Prostate gland (tissue), 2 donors: ENCODE results near the gene SLC4A1AP. TPM values are rescaled to one million over a fixed set of nuclear protein-coding genes. Genes with fewer than 3 reads are reported as not detected.
A peak's percentile ranks its signal among the peaks of the same experiment; 100 is the strongest.
"Not testable (repeated sequence)": the region's sequence is repeated elsewhere in the genome, so short reads cannot be mapped to it uniquely, and the experiment has no call there.

Experiments used
- DNase-seq: peaks from one replicate; pipeline ENCODE4 v3.0.0-alpha.2; 2019; ENCODE audit warnings: low spot score
- H3K27ac ChIP-seq, 2 donors: fragments of 200-600 bp; sonication (generic); 2 replicates each; pipeline ENCODE4 v1.5.1; 2017 to 2019
- H3K27me3 ChIP-seq: fragments of 200-600 bp; sonication (generic); replicated peaks from 2 replicates; pipeline ENCODE4 v1.5.1; 2019; ENCODE audit not compliant: insufficient read depth
- H3K36me3 ChIP-seq, 2 donors: fragments of 200-600 bp; sonication (generic); 1 replicate in 1 of 2; 2 replicates in 1 of 2; pipeline versions ENCODE4 v1.5.1 to v1.8.1; 2017 to 2019
- H3K4me1 ChIP-seq: fragments of 200-600 bp; sonication (generic); replicated peaks from 2 replicates; pipeline ENCODE4 v1.5.1; 2019
- H3K4me3 ChIP-seq, 2 donors: fragments of 200-600 bp; sonication (generic); 2 replicates each; pipeline ENCODE4 v1.5.1; 2017 to 2019
- H3K9me3 ChIP-seq: fragments of 200-600 bp; sonication (generic); 2 replicates; pipeline ENCODE4 v1.5.1; 2017
- CTCF ChIP-seq, 4 experiments: fragments of 200-600 bp in 2 of 4; fragments of 450-650 bp in 2 of 4; sonication (generic) in 2 of 4; IDR thresholded peaks; 1 replicate in 3 of 4; 2 replicates in 1 of 4; pipeline ENCODE4 v1.5.1; 2016 to 2019; ENCODE audit warnings: antibody characterized with exemption in 4 of 4, mild to moderate bottlenecking in 2 of 4, moderate library complexity in 2 of 4
- POLR2A ChIP-seq: fragments of 450-650 bp; IDR thresholded peaks from one replicate; pipeline ENCODE4 v1.6.1; 2016; ENCODE audit warnings: antibody characterized with exemption, mild to moderate bottlenecking
- POLR2AphosphoS5 ChIP-seq: sonication (generic); formaldehyde crosslinking; IDR thresholded peaks from one replicate; pipeline ENCODE4 v1.6.1; 2017; ENCODE audit warnings: antibody characterized with exemption
- WGBS: methylation state at CpG from one replicate; pipeline ENCODE4 v1.1.5; 2018; 5-methylcytosine and 5-hydroxymethylcytosine counted together
- intact Hi-C: fragments of 100-400 bp; cut with DNase I; formaldehyde crosslinking; loops from one replicate; pipeline ENCODE4 v1.14.2; 2022
- total RNA-seq, 2 donors: library from RNA; depleted of rRNA; stranded (reverse); fragments of >200 nt; gene quantifications; one replicate each; pipeline ENCODE4 v1.1.0, GENCODE V29; 2016

Gene SLC4A1AP
- total RNA-seq, 2 donors from 2014 or later: 19.8 to 37.9 TPM

DNA sequence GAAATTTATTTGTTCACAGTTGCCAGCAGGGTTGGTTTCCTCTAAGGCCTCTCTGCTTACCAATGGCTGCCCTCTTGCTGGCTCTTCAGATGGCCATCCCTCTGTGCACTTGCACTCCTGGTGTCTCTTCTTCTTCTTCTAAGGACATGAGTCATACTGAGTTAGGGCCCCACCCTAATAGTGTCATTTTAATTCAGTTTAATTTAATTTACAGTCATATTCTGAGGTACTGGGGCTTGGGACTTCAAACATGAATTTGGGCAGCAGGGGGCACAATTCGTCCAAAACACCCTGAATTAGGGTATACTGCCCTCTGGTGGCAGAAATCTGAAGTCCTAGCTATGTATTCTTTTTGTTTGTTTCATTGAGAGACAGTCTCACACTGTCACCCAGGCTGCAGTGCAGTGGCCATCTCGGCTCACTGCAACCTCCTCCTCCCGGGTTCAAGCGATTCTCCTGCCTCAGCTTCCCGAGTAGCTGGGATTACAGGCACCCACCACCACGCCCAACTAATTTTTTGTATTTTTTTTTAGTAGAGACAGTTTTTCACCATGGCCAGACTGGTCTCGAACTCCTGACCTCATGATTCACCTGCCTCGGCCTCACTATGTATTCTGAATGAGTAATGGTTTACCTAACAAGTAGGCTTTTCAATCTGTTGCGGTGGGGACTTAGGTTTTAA lies 19.8 kb downstream of the SLC4A1AP start:
- Histone ChIP-seq H3K9me3 (no peaks in the 10 kb centered on the region), H3K27ac (no peak overlapping the region), H3K36me3 (no peaks in the 10 kb centered on the region), H3K4me1 (no peaks in the 10 kb centered on the region), H3K4me3 (no peak overlapping the region), H3K27me3 (no peaks in the 10 kb centered on the region)
- peak; percentile 85 for DNase-seq
- intact Hi-C loops: no loop called here
- 45% methylated on average over 9 of the region's 9 CpGs for whole genome bisulfite sequencing
- no peak for TF ChIP-seq POLR2A
- peak; percentile 84 to 99 (median 93) for TF ChIP-seq CTCF (IDR thresholded peaks at IDR 0.05)
- peak; percentile 75 for TF ChIP-seq POLR2AphosphoS5

DNA sequence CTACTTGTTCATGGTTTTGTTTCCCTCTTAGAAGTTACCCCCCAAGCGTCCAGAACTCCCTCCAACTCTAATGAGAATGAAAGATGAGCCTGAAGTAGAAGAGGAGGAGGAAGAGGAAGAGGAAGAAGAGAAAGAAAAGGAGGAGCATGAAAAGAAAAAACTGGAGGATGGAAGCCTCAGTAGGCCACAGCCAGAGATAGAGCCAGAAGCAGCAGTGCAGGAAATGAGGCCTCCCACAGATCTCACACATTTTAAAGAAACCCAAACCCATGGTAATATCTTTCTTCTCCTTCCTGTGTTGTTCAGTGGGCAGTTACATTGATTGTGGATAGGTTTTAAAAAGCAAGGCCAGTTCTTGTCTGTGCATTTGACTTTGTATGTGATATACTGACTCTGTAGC lies 21.3 kb downstream of the SLC4A1AP start:
- intact Hi-C loops, H3K36me3 ChIP-seq, H3K4me1 ChIP-seq, H3K27ac ChIP-seq, H3K9me3 ChIP-seq, H3K4me3 ChIP-seq, H3K27me3 ChIP-seq, DNase-seq: not testable (repeated sequence)
- WGBS: 94% methylated on average over 1 of the region's 1 CpG

DNA sequence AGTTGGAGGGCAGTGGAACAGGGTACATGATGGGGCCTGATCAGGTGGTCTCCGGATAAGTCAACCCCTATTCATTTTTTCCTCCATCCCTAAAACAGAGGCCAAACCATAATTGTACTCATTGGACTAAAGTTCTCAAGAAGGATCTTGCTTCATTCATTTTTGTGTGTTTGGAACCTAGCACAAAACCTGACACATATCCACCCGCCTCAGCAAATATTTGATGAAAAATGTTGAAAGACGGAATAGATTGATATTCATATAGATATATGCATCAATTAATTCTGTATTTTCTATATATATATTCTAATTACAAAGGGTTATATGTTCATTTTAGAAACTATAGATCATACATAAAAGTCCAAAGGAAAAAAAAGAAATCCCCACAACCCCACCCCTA lies 21.9 kb downstream of the SLC4A1AP start:
- Histone ChIP-seq H3K36me3 (no peaks in the 10 kb centered on the region), H3K27me3 (no peaks in the 10 kb centered on the region), H3K27ac (no peak overlapping the region), H3K4me1 (no peaks in the 10 kb centered on the region), H3K9me3 (no peaks in the 10 kb centered on the region), H3K4me3 (no peak overlapping the region)
- DNase-seq: no peak
- WGBS: 94% methylated on average over 3 of the region's 3 CpGs
- no peak for TF ChIP-seq CTCF (IDR thresholded peaks at IDR 0.05)
- no peak for TF ChIP-seq POLR2AphosphoS5
- TF ChIP-seq POLR2A: no peak
- intact Hi-C loops: no loop called here

DNA sequence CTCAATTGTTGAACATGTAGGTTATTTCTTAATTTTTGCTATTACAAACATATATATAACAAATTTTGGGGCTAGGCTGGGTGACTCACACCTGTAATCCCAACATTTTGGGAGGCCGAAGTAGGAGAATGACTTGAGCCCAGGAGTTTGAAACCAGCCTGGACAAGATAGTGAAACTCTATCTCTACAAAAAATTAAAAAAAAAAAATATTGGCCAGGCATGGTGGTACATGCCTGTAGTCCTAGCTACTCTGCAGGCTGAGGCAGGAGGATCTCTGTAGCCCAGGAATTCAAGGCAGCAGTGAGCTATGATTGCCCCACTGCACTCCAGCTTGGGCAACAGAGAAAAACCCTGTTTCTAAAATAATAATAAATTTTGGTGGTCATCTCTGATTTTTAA lies 23.5 kb downstream of the SLC4A1AP start:
- intact Hi-C loops: no loop called here

GRCh38 chr2:27689424-27689823 lies 25.7 kb downstream of the SLC4A1AP start:
- TF ChIP-seq CTCF (IDR thresholded peaks at IDR 0.05) (no peak), POLR2A (no peak), POLR2AphosphoS5 (no peak)
- no peak overlapping the region for H3K4me3 ChIP-seq
- WGBS: 70% methylated on average over 2 of the region's 2 CpGs
- H3K9me3 ChIP-seq: no peaks in the 10 kb centered on the region
- no peak for DNase-seq
- H3K27me3 ChIP-seq: no peaks in the 10 kb centered on the region
- H3K4me1 ChIP-seq: no peaks in the 10 kb centered on the region
- no peaks in the 10 kb centered on the region for H3K36me3 ChIP-seq
- intact Hi-C loops: no loop called here
- no peak overlapping the region for H3K27ac ChIP-seq

More for the DNA sequence above, 23.5 kb downstream of the SLC4A1AP start:
- Histone ChIP-seq H3K4me3 (no peak overlapping the region), H3K4me1 (no peaks in the 10 kb centered on the region), H3K27ac (no peak overlapping the region), H3K27me3 (no peaks in the 10 kb centered on the region), H3K36me3 (no peaks in the 10 kb centered on the region), H3K9me3 (no peaks in the 10 kb centered on the region)
- 81% methylated on average over 1 of the region's 1 CpG for WGBS
- TF ChIP-seq POLR2AphosphoS5 (no peak), CTCF (IDR thresholded peaks at IDR 0.05) (no peak), POLR2A (no peak)
- no peak for DNase-seq
